Non-pigmented ciliary epithelial cell (primary cell): ENCODE measurements around the gene UBB.

Experiments
- DNase-seq: peaks from one replicate; pipeline ENCODE4 v3.0.0-alpha.2; 2010; ENCODE audit warnings: low read depth

UBB gene

GRCh38 chr17:16417896-16418684, 37.2 kb downstream of the UBB start:
- DNase-seq = no peak

DNA sequence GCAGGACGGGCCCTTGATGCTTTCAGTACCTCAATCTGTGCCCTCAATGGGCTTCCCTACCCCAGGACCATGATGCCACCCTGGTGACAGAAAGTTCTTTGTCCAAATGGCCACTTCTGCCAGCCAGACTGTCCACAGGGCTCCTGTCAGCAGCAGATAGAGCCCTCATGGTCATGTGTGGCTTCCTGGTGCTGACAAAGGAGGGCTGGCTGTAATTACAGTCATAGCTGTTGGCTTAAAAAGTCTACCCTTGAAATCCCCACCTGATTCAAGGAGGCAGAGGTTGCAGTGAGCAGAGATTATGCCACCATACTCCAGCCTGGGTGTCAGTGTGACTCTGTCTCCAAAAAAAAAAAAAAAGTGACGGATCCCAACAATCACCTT, 37.8 kb downstream of the UBB start:
- DNase-seq = no peak

- DNase-seq = peak; percentile 75
Observed at GRCh38 chr17:16419074-16419928, 38.4 kb downstream of the UBB start.

DNA sequence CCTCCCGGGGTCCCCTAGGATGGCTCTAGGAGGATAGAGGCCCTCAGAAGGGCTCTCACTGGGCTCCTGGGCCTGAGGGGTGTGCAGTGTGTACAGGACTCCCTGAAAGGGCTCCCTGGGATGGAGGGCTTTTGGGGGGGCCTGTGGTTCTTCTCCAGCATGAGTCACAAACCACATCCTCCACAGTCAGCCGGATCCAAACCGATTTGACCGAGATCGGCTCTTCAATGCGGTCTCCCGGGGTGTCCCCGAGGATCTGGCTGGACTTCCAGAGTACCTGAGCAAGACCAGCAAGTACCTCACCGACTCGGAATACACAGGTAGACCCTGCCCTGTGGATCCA, 39.0 kb downstream of the UBB start:
- peak; percentile 72 for DNase-seq

DNA sequence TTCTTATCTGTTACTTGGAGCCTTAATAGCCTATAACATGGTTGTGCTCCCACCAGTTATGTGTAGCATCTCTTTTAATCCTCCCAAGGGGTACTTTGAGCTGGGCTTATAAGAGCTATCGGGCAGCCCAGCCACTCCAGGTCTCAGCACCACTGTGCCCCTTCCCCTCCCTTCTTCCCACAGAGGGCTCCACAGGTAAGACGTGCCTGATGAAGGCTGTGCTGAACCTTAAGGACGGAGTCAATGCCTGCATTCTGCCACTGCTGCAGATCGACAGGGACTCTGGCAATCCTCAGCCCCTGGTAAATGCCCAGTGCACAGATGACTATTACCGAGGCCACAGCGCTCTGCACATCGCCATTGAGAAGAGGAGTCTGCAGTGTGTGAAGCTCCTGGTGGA, 41.5 kb downstream of the UBB start:
- DNase-seq = no peak

DNA sequence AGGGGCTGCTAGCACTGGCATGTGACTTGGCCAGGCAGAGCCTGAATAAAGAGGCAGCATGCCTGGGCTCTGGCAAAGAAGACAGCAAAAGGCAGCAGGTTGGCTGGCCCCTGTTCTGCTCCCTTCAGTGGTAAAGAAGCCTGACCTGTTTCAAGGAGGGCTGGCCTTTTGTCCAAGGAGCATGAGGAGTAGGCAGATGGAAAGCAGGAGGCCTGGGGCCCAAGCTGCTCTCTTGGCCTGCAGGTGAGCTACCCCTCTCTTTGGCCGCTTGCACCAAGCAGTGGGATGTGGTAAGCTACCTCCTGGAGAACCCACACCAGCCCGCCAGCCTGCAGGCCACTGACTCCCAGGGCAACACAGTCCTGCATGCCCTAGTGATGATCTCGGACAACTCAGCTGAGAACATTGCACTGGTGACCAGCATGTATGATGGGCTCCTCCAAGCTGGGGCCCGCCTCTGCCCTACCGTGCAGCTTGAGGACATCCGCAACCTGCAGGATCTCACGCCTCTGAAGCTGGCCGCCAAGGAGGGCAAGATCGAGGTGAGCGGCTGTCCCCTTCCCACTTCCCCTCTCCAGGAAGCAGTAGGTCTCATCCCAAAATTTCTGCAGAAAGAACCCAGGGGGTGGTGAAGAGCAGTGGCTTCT, 42.5 kb downstream of the UBB start:
- no peak for DNase-seq

GRCh38 chr17:16425202-16425601, 44.3 kb downstream of the UBB start:
- no peak for DNase-seq

DNA sequence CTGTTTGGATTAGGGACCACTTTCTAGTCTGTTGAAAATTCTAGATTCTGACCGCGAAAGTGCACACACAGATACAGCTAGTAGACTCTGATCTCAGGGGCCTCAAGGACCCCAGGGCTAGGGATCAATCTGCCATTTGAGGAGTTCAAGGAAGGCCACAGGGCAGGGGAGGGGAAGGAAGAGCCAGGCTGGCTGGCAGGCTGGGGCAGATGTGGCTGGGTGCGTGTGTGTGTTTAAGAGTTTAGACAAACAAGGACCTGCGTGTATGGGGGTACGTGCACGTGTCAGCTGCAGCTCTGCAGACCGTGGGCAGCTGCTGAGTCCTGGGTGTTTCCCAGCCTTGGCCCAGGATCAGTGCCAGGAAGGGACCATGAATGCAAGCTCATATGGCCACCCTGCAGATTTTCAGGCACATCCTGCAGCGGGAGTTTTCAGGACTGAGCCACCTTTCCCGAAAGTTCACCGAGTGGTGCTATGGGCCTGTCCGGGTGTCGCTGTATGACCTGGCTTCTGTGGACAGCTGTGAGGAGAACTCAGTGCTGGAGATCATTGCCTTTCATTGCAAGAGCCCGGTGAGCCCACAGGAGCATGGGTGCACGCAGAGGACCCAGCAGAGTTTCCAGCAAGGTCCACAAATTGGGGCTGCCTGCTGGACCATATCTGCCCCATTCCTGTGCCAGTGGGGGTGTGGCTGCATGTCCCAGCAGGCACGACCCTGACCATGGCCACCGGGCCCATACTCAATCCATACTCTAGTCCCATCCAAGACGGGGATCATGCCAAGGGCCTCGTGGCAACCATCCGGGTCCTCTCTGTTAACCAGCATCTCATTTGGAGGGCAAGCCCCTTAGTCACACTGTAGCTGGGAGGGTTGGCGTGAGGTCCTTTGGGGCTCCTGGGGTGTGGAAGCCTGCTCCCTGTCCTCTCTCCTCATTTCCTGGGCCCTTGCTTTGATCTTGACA, 45.1 kb downstream of the UBB start:
- no peak for DNase-seq

GRCh38 chr17:16427020-16427419, 46.1 kb downstream of the UBB start:
- DNase-seq = no peak

- DNase-seq = no peak
Observed at GRCh38 chr17:16428098-16428882, 47.4 kb downstream of the UBB start.

- DNase-seq = no peak
Observed at GRCh38 chr17:16429083-16429482, 48.2 kb downstream of the UBB start.

- no peak for DNase-seq
Observed at GRCh38 chr17:16430650-16431049, 49.8 kb downstream of the UBB start.

- DNase-seq = no peak
Observed at GRCh38 chr17:16432017-16432416, 51.1 kb downstream of the UBB start.
